Mucosa of rectum (tissue), 2 donors: ENCODE data around the gene NRP2.
A peak's percentile ranks its signal among the peaks of the same experiment; 100 is the strongest.

ENCODE experiments used
- H3K27ac ChIP-seq, 2 donors: one replicate each; pipeline ENCODE4 v1.7.0; 2013; ENCODE audit warnings: inconsistent platforms in 2 of 2, low read depth in 2 of 2, low read length in 2 of 2
- H3K27me3 ChIP-seq, 2 donors: one replicate each; pipeline ENCODE4 v1.7.0; 2013; ENCODE audit warnings: low read length in 2 of 2; ENCODE audit not compliant: control insufficient read depth in 2 of 2, insufficient read depth in 2 of 2
- H3K36me3 ChIP-seq, 2 donors: one replicate each; pipeline ENCODE4 v1.7.0; 2013; ENCODE audit warnings: low read length in 2 of 2; ENCODE audit not compliant: control insufficient read depth in 2 of 2, insufficient read depth in 2 of 2
- H3K4me1 ChIP-seq, 2 donors: one replicate each; pipeline ENCODE4 v1.7.0; 2013; ENCODE audit warnings: low read length in 2 of 2, mild to moderate bottlenecking in 1 of 2; ENCODE audit not compliant: control insufficient read depth in 2 of 2, insufficient read depth in 2 of 2
- H3K4me3 ChIP-seq, 2 donors: one replicate each; pipeline ENCODE4 v1.7.0; 2013; ENCODE audit warnings: low read length in 2 of 2
- H3K9ac ChIP-seq, 2 donors: one replicate each; pipeline ENCODE4 v1.7.0; 2013; ENCODE audit warnings: low read length in 2 of 2, low read depth in 1 of 2, mild to moderate bottlenecking in 1 of 2
- H3K9me3 ChIP-seq, 2 donors: one replicate each; pipeline ENCODE4 v1.7.0; 2013; ENCODE audit warnings: low read length in 2 of 2; ENCODE audit not compliant: control insufficient read depth in 2 of 2
- donor health status: healthy.
- donor health status: Normal muscosa, but diverticular disease.

Gene NRP2

GRCh38 chr2:205717175-205717846 lies 35.0 kb downstream of the NRP2 start:
- no peak overlapping the region for H3K9ac ChIP-seq
- H3K9me3 ChIP-seq: no peaks in the 10 kb centered on the region
- peaks cover 0 to 9% of the 10 kb centered on the region in 2 donors for H3K4me1 ChIP-seq
- H3K27me3 ChIP-seq: no peaks in the 10 kb centered on the region
- H3K27ac ChIP-seq: peak overlapping the region in 1 of 2 donors; percentile 26
- H3K36me3 ChIP-seq: no peaks in the 10 kb centered on the region
- H3K4me3 ChIP-seq: no peak overlapping the region

- Histone ChIP-seq H3K27ac (no peak overlapping the region), H3K36me3 (no peaks in the 10 kb centered on the region), H3K9ac (no peak overlapping the region), H3K9me3 (no peaks in the 10 kb centered on the region), H3K4me3 (no peak overlapping the region), H3K4me1 (peaks cover 0 to 9% of the 10 kb centered on the region in 2 donors), H3K27me3 (no peaks in the 10 kb centered on the region)
Observed at GRCh38 chr2:205717999-205718398, 35.7 kb downstream of the NRP2 start.

GRCh38 chr2:205719847-205720246 lies 37.5 kb downstream of the NRP2 start:
- H3K4me1 ChIP-seq: peaks cover 0 to 9% of the 10 kb centered on the region in 2 donors
- no peak overlapping the region for H3K4me3 ChIP-seq
- no peak overlapping the region for H3K27ac ChIP-seq
- no peaks in the 10 kb centered on the region for H3K27me3 ChIP-seq
- H3K36me3 ChIP-seq: no peaks in the 10 kb centered on the region
- H3K9me3 ChIP-seq: no peaks in the 10 kb centered on the region
- no peak overlapping the region for H3K9ac ChIP-seq

GRCh38 chr2:205720451-205720902 lies 38.2 kb downstream of the NRP2 start:
- Histone ChIP-seq H3K27ac (no peak overlapping the region), H3K36me3 (no peaks in the 10 kb centered on the region), H3K9ac (no peak overlapping the region), H3K4me1 (peaks cover 0 to 9% of the 10 kb centered on the region in 2 donors), H3K9me3 (no peaks in the 10 kb centered on the region), H3K27me3 (no peaks in the 10 kb centered on the region), H3K4me3 (no peak overlapping the region)

GRCh38 chr2:205721057-205721449 lies 38.8 kb downstream of the NRP2 start:
- no peaks in the 10 kb centered on the region for H3K27me3 ChIP-seq
- peaks cover 0 to 3% of the 10 kb centered on the region in 2 donors for H3K36me3 ChIP-seq
- H3K9ac ChIP-seq: no peak overlapping the region
- H3K9me3 ChIP-seq: no peaks in the 10 kb centered on the region
- H3K4me3 ChIP-seq: no peak overlapping the region
- peaks cover 0 to 9% of the 10 kb centered on the region in 2 donors for H3K4me1 ChIP-seq
- H3K27ac ChIP-seq: no peak overlapping the region

- H3K9me3 ChIP-seq: no peaks in the 10 kb centered on the region
- H3K27ac ChIP-seq: no peak overlapping the region
- no peak overlapping the region for H3K9ac ChIP-seq
- peaks cover 0 to 9% of the 10 kb centered on the region in 2 donors for H3K4me1 ChIP-seq
- H3K27me3 ChIP-seq: no peaks in the 10 kb centered on the region
- peaks cover 3 to 7% of the 10 kb centered on the region in 2 donors for H3K36me3 ChIP-seq
- H3K4me3 ChIP-seq: no peak overlapping the region
Observed at GRCh38 chr2:205722283-205722918, 40.1 kb downstream of the NRP2 start.

- H3K27me3 ChIP-seq: no peaks in the 10 kb centered on the region
Observed at GRCh38 chr2:205723179-205723578, 40.9 kb downstream of the NRP2 start.

GRCh38 chr2:205725059-205725458 lies 42.8 kb downstream of the NRP2 start:
- no peaks in the 10 kb centered on the region for H3K9me3 ChIP-seq
- H3K36me3 ChIP-seq: peaks cover 3 to 7% of the 10 kb centered on the region in 2 donors
- H3K9ac ChIP-seq: no peak overlapping the region
- no peak overlapping the region for H3K4me3 ChIP-seq
- no peak overlapping the region for H3K27ac ChIP-seq
- peaks cover 0 to 9% of the 10 kb centered on the region in 2 donors for H3K4me1 ChIP-seq
- H3K27me3 ChIP-seq: no peaks in the 10 kb centered on the region

More at GRCh38 chr2:205723179-205723578, 40.9 kb downstream of the NRP2 start:
- peaks cover 3 to 7% of the 10 kb centered on the region in 2 donors for H3K36me3 ChIP-seq
- no peaks in the 10 kb centered on the region for H3K9me3 ChIP-seq
- no peak overlapping the region for H3K4me3 ChIP-seq
- peaks cover 0 to 9% of the 10 kb centered on the region in 2 donors for H3K4me1 ChIP-seq
- H3K9ac ChIP-seq: no peak overlapping the region
- no peak overlapping the region for H3K27ac ChIP-seq

GRCh38 chr2:205726506-205726905 lies 44.2 kb downstream of the NRP2 start:
- no peaks in the 10 kb centered on the region for H3K27me3 ChIP-seq
- H3K9me3 ChIP-seq: no peaks in the 10 kb centered on the region
- no peaks in the 10 kb centered on the region for H3K4me1 ChIP-seq
- no peak overlapping the region for H3K27ac ChIP-seq
- peaks cover 3 to 7% of the 10 kb centered on the region in 2 donors for H3K36me3 ChIP-seq
- no peak overlapping the region for H3K9ac ChIP-seq
- H3K4me3 ChIP-seq: no peak overlapping the region

- H3K27me3 ChIP-seq: no peaks in the 10 kb centered on the region
- H3K27ac ChIP-seq: no peak overlapping the region
- no peak overlapping the region for H3K4me3 ChIP-seq
- H3K36me3 ChIP-seq: peaks cover 3 to 7% of the 10 kb centered on the region in 2 donors
- H3K9ac ChIP-seq: no peak overlapping the region
- peaks cover 0 to 3% of the 10 kb centered on the region in 2 donors for H3K4me1 ChIP-seq
- H3K9me3 ChIP-seq: no peaks in the 10 kb centered on the region
Observed at GRCh38 chr2:205727174-205727573, 44.9 kb downstream of the NRP2 start.
